T-cell (primary cell): ENCODE results near the gene TANGO2. TPM values are rescaled to one million over a fixed set of nuclear protein-coding genes. Genes with fewer than 3 reads are reported as not detected.

Source experiments
- ATAC-seq, 4 experiments: fragments of 200-7000 bp in 3 of 4; fragments of 150-1000 bp in 1 of 4; cut with Tn5 transposase; replicated peaks in 1 of 4; 1 replicate in 3 of 4; 2 replicates in 1 of 4; pipeline ENCODE4 v1.10.0; 2021; ENCODE audit warnings: moderate library complexity in 3 of 4, mild to moderate bottlenecking in 2 of 4, moderate number of reproducible peaks in 1 of 4
- CTCF ChIA-PET, 2 donors: fragments of 300-600 bp; sonication (Branson Sonifier 250); formaldehyde crosslinking; loops; one replicate each; lab custom pipeline; 2022; ENCODE audit warnings: antibody characterized with exemption in 2 of 2; lab: Charles Lee
- POLR2A ChIA-PET, 2 donors: fragments of 300-600 bp; sonication (Branson Sonifier 250); formaldehyde crosslinking; loops; one replicate each; lab custom pipeline; 2022; ENCODE audit warnings: antibody characterized with exemption in 2 of 2; lab: Charles Lee
- DNase-seq, 35 experiments: peaks; one replicate each; pipeline versions ENCODE4 v3.0.0 to v3.0.0-alpha.2; 2013 to 2023
- H3K27ac ChIP-seq: one replicate; pipeline ENCODE4 v1.5.1; 2013; ENCODE audit warnings: low read length
- H3K27me3 ChIP-seq, 2 experiments: replicated peaks in 1 of 2; 1 replicate in 1 of 2; 2 replicates in 1 of 2; pipeline versions ENCODE4 v1.6.1 to v1.7.0; 2013; ENCODE audit warnings: low read length in 1 of 2, mixed read lengths in 1 of 2; ENCODE audit not compliant: control insufficient read depth in 2 of 2, insufficient read depth in 2 of 2; ENCODE audit errors: extremely low read depth in 1 of 2
- H3K36me3 ChIP-seq, 2 donors: 1 replicate in 1 of 2; 2 replicates in 1 of 2; pipeline versions ENCODE4 v1.6.1 to v1.7.0; 2013; ENCODE audit warnings: low read length in 1 of 2; ENCODE audit not compliant: control insufficient read depth in 2 of 2, insufficient read depth in 1 of 2; ENCODE audit errors: extremely low read depth in 1 of 2
- H3K4me1 ChIP-seq, 2 experiments: 1 replicate in 1 of 2; 2 replicates in 1 of 2; pipeline versions ENCODE4 v1.6.1 to v1.7.0; 2013; ENCODE audit warnings: low read length in 2 of 2, mixed read lengths in 1 of 2; ENCODE audit not compliant: insufficient read depth in 2 of 2, control insufficient read depth in 1 of 2; ENCODE audit errors: extremely low read depth in 1 of 2
- H3K4me3 ChIP-seq, 2 donors: 1 replicate in 1 of 2; 2 replicates in 1 of 2; pipeline versions ENCODE4 v1.5.1 to v1.7.0; 2013; ENCODE audit warnings: mild to moderate bottlenecking in 2 of 2, low read length in 1 of 2, moderate library complexity in 1 of 2; ENCODE audit not compliant: control insufficient read depth in 1 of 2; ENCODE audit errors: extremely low read depth in 1 of 2
- H3K9me3 ChIP-seq: 2 replicates; pipeline ENCODE4 v1.7.0; 2013
- H3K27ac Mint-ChIP-seq, 2 donors: one replicate each; pipeline ENCODE4 v1.8.0; 2020 to 2021; ENCODE audit warnings: mild to moderate bottlenecking in 2 of 2, mixed read lengths in 2 of 2
- H3K27me3 Mint-ChIP-seq, 2 donors: one replicate each; pipeline ENCODE4 v1.8.0; 2021 to 2022; ENCODE audit warnings: mixed read lengths in 2 of 2
- H3K36me3 Mint-ChIP-seq: one replicate; pipeline ENCODE4 v1.8.0; 2021; ENCODE audit warnings: mixed read lengths
- H3K4me1 Mint-ChIP-seq, 3 donors: one replicate each; pipeline ENCODE4 v1.8.0; 2020 to 2022; ENCODE audit warnings: mixed read lengths in 3 of 3, mild to moderate bottlenecking in 1 of 3
- H3K4me3 Mint-ChIP-seq, 3 donors: one replicate each; pipeline ENCODE4 v1.8.0; 2020 to 2022; ENCODE audit warnings: mild to moderate bottlenecking in 3 of 3, mixed read lengths in 3 of 3, moderate library complexity in 3 of 3
- H3K9me3 Mint-ChIP-seq, 3 donors: one replicate each; pipeline ENCODE4 v1.8.0; 2020 to 2022; ENCODE audit warnings: mixed read lengths in 3 of 3
- WGBS: methylation state at CpG from one replicate; pipeline ENCODE4 v1.1.5; 2013; ENCODE audit warnings: missing lambda C conversion rate; ENCODE audit not compliant: insufficient coverage; 5-methylcytosine and 5-hydroxymethylcytosine counted together
- total RNA-seq, 35 experiments: library from RNA in 6 of 35; stranded (reverse) in 6 of 35; fragments of 120-200 nt in 1 of 35; gene quantifications; one replicate each; pipeline versions ENCODE4 v1.2.1 to v1.2.4 and lab custom pipeline; 2013 to 2026

TANGO2 gene
- total RNA-seq, 5 donors from 2014 or later (not counting 1 experiment from before 2014, with no cell fraction given): 29.9 to 48.4 (median 43.7) TPM

DNA sequence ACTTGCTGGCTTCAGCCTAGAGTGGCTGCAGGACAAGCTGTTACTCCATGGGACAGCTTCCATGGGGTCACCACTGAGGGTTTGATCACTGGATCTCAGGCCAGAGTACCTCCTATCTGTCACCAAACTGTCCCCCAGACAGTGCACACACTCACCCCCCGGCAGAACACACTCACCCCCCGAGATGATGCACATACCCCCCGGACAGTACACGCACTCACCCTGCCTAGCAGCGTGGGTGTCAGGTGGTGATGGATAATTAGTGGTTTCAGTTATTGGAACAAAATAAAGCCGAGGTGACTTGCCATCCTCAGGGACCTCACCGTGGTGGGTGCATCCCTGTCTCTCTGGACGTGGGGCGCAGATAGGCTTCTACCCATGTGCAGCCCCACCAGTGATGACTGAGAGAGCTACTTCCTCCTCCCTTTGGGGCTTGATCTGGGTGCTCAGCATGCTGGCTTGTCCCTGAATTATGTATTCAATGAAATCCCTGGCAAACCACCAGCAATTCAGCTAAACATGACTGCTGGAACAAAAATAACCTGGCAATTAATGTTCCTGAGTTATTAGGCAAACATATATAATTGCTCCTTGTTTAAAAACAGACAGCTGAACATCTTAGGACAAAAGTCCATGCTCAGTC is 18.9 kb downstream of the TANGO2 start:
- no peaks in the 10 kb centered on the region for H3K27me3 Mint-ChIP-seq
- H3K4me1 Mint-ChIP-seq: peaks cover 3 to 12% (median 8%) of the 10 kb centered on the region in 3 donors
- Histone ChIP-seq H3K4me1 (peaks cover 0 to 9% of the 10 kb centered on the region in 2 experiments), H3K27ac (no peak overlapping the region), H3K9me3 (no peaks in the 10 kb centered on the region), H3K27me3 (no peaks in the 10 kb centered on the region), H3K4me3 (no peak overlapping the region), H3K36me3 (peaks cover 21 to 52% of the 10 kb centered on the region in 2 donors)
- no peak for DNase-seq
- H3K4me3 Mint-ChIP-seq: no peak overlapping the region
- H3K9me3 Mint-ChIP-seq: no peaks in the 10 kb centered on the region
- ChIA-PET POLR2A (no interaction called here), CTCF (interaction anchor here in 1 of 2 donors (0.5 to 0.6 kb wide), 2 partner anchors 38 to 488 kb away, joined by 3 read pairs; no protein-coding TSS in a partner anchor)
- H3K36me3 Mint-ChIP-seq: peaks cover 22% of the 10 kb centered on the region
- ATAC-seq: no peak
- peak overlapping the region in 1 of 2 donors; percentile 28 for H3K27ac Mint-ChIP-seq
- WGBS: 100% methylated on average over 1 of the region's 9 CpGs

DNA sequence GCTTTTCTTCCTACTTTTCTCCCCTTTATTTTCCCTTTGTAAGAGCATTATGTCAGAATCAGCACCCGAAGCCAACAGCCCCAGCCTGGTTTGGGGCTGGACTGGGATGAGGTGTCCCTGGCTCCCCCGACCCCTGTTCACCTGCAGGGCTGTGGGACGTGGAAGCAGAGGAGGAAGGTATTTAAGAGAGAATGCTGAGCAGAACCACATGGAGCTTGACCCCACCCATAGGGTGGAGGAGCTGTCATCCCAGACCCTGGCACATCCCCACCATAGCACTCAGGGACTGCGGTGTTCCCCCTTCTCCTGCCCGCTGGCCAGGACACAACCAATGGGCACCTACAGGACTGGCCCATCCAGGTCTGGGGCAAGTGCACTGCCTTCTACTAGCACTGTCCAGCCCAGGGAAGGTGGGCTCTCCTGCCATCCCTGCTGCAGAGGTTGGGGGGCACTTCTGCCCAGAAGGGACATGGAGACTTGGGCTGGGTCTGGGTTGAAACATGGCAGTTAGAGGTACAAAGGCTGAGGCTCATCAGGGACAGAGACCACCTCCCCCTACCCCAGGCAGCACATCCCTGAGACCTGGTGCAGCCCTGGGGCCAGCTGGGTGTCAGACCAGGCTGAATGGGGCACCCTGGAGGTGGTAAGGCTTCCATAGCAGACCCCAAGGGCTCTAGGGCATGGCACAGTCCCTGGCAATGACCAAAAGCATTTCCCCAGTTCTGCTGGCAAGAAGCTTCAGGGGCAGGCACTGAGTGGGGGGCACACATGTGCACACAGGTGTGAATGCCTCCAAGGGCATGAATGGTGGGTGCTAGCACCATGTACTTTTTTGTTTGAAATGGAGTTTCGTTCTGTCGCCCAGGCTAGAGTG is 19.7 kb downstream of the TANGO2 start:
- H3K36me3 ChIP-seq: peaks cover 21 to 53% of the 10 kb centered on the region in 2 donors
- peaks cover 0 to 7% of the 10 kb centered on the region in 2 experiments for H3K4me1 ChIP-seq
- no peaks in the 10 kb centered on the region for H3K27me3 ChIP-seq
- peaks cover 23% of the 10 kb centered on the region for H3K36me3 Mint-ChIP-seq
- no peak overlapping the region for H3K27ac ChIP-seq
- H3K27me3 Mint-ChIP-seq: no peaks in the 10 kb centered on the region
- no peaks in the 10 kb centered on the region for H3K9me3 ChIP-seq
- POLR2A ChIA-PET: no interaction called here
- H3K4me3 Mint-ChIP-seq: no peak overlapping the region
- H3K4me1 Mint-ChIP-seq: peaks cover 0 to 5% (median 3%) of the 10 kb centered on the region in 3 donors
- CTCF ChIA-PET: interaction anchor here (0.6 kb wide), 2 partner anchors 37 to 1872 kb away, joined by 3 to 6 read pairs; no protein-coding TSS in a partner anchor
- DNase-seq (no peak), ATAC-seq (no peak)
- no peak overlapping the region for H3K27ac Mint-ChIP-seq
- WGBS: 93% methylated on average over 3 of the region's 7 CpGs
- H3K4me3 ChIP-seq: no peak overlapping the region
- H3K9me3 Mint-ChIP-seq: no peaks in the 10 kb centered on the region

DNA sequence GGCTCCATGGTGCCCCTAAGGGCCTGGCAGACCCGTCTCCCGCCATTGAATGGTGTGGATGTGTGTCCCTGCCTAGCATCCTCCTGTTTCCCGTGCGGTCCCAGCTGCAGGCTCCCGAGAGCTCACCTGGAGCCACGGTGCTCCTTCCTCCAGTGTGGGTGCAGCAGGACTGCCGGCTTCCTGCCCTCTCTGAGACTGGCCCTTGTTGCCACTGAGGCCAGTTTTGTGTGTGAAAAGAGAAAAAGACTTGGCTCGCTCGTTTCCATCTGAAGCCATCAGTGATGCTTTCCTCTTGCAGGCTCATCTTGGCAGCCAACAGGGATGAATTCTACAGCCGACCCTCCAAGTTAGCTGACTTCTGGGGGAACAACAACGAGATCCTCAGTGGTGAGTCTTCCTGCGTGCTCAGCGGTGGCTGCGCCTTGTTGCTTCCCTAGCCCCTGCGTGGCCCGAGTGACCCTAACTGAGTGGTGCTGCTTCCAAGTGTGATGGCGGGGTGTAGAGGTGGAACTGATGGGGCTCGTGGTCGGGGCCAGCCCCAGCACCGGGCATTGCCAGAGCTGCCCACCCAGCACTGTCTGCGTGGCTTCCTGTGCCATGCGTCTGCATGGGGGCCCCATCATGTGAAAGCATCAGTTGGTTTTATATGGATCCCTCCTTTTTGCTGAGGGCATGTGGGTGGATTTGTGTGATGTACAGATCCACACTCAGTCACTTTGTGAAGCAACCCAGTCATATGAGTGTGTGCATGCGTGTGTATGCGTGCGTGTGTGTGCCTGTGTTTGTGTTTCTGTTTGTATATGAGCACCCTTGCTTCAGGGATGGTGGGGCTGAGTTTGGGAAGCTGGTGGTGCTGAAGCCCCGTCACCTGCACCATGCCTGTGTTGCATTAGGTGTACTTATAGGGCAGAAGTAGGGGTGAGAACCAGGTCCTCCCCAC is 22.4 kb downstream of the TANGO2 start:
- Mint-ChIP-seq H3K4me3 (no peak overlapping the region), H3K36me3 (peaks cover 31% of the 10 kb centered on the region), H3K9me3 (no peaks in the 10 kb centered on the region), H3K27ac (no peak overlapping the region), H3K4me1 (peaks cover 0 to 10% (median 8%) of the 10 kb centered on the region in 3 donors), H3K27me3 (no peaks in the 10 kb centered on the region)
- Histone ChIP-seq H3K4me3 (no peak overlapping the region), H3K36me3 (peaks cover 17 to 52% of the 10 kb centered on the region in 2 donors), H3K9me3 (no peaks in the 10 kb centered on the region), H3K27me3 (no peaks in the 10 kb centered on the region), H3K27ac (no peak overlapping the region), H3K4me1 (peaks cover 0 to 4% of the 10 kb centered on the region in 2 experiments)
- 94% methylated on average over 23 of the region's 26 CpGs for WGBS
- ATAC-seq: no peak
- CTCF ChIA-PET: no interaction called here
- no peak for DNase-seq
- POLR2A ChIA-PET: no interaction called here

DNA sequence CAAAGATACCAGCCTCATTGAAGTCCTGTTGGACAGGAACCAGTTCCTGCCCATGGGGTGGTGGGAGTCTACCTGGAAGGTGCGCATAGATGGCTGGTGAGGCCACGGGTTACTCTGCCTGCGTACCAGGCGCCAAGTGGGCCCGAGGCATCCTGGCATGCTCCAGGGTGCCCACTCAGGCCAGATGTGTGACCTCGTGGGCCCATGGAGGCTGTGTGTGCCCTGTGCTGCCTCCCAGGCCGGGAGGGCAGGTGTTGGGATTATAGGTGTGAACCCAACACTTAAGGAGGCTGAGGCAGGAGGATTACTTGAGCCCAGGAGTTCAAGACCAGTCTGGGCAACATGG is 23.1 kb downstream of the TANGO2 start:
- no peak overlapping the region for H3K4me3 ChIP-seq
- no peak overlapping the region for H3K27ac ChIP-seq
- H3K4me3 Mint-ChIP-seq: no peak overlapping the region
- ATAC-seq: no peak
- POLR2A ChIA-PET: no interaction called here
- DNase-seq: no peak
- H3K36me3 ChIP-seq: peaks cover 13 to 46% of the 10 kb centered on the region in 2 donors
- peaks cover 0 to 4% of the 10 kb centered on the region in 2 experiments for H3K4me1 ChIP-seq
- H3K9me3 Mint-ChIP-seq: no peaks in the 10 kb centered on the region
- peaks cover 0 to 10% (median 8%) of the 10 kb centered on the region in 3 donors for H3K4me1 Mint-ChIP-seq
- no peaks in the 10 kb centered on the region for H3K27me3 Mint-ChIP-seq
- H3K27me3 ChIP-seq: no peaks in the 10 kb centered on the region
- no peak overlapping the region for H3K27ac Mint-ChIP-seq
- peaks cover 34% of the 10 kb centered on the region for H3K36me3 Mint-ChIP-seq
- H3K9me3 ChIP-seq: no peaks in the 10 kb centered on the region
- CTCF ChIA-PET: no interaction called here
- WGBS: 81% methylated on average over 6 of the region's 7 CpGs

DNA sequence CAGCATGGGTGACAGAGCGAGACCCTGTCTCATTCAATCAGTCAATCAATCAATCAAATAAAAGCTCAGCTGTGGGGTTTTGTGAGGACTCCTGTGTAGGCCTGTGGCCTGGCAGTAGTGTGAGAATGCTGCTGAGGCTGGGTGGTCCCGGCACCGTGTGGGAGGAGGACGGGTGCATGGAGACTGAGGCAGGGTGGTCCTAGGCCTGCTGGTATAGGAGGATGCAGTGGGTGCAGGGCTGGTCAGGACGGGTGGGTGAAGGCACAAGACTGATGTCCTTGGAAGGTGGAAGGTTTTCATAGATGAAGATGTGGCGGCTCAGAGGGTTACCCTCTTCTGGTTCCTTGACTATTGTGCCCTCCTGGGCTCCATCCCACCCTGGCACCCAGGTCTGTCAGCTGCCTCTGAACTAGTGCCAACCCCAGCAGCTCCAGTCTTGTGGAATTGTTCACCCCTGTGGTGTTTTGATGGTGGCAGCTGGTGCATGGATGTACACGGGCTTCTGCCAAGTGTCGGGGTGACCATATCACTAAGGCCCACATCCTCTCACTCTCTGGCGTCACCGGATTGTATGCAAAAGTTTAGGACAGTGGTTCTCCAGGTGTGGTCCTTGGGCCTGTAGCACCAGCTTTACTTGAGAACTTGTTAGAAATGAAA is 23.7 kb downstream of the TANGO2 start:
- no peak overlapping the region for H3K4me3 Mint-ChIP-seq
- no peaks in the 10 kb centered on the region for H3K9me3 ChIP-seq
- DNase-seq (no peak), ATAC-seq (no peak)
- 100% methylated on average over 5 of the region's 10 CpGs for WGBS
- H3K4me3 ChIP-seq: no peak overlapping the region
- CTCF ChIA-PET: interaction anchor here in 1 of 2 donors (0.5 to 0.7 kb wide), 2 partner anchors 267 to 620 kb away, joined by 5 read pairs; no protein-coding TSS in a partner anchor
- no peaks in the 10 kb centered on the region for H3K9me3 Mint-ChIP-seq
- POLR2A ChIA-PET: no interaction called here
- no peak overlapping the region for H3K27ac ChIP-seq
- peaks cover 36% of the 10 kb centered on the region for H3K36me3 Mint-ChIP-seq
- peaks cover 7 to 42% of the 10 kb centered on the region in 2 donors for H3K36me3 ChIP-seq
- peaks cover 0 to 4% of the 10 kb centered on the region in 2 experiments for H3K4me1 ChIP-seq
- no peaks in the 10 kb centered on the region for H3K27me3 ChIP-seq
- peaks cover 0 to 10% (median 8%) of the 10 kb centered on the region in 3 donors for H3K4me1 Mint-ChIP-seq
- H3K27me3 Mint-ChIP-seq: no peaks in the 10 kb centered on the region
- no peak overlapping the region for H3K27ac Mint-ChIP-seq
